ENCODE measurements around the gene EYS. TPM values are rescaled to one million over a fixed set of nuclear protein-coding genes. Genes with fewer than 3 reads are reported as not detected.

Gene EYS
- total and polyA plus RNA-seq, 2 of the 8 experiments (the other 6 are each of a cell fraction or from before 2014, with no cell fraction given) = 0.05 to 0.13 TPM

- TF ChIP-seq CHD7 (IDR thresholded peaks at IDR 0.05; ENCODE audit: insufficient replicate concordance, low read length) (no peak), PHF8 (conservative IDR thresholded peaks at IDR 0.05; ENCODE audit: low read depth, low read length) (no peak), HDAC6 (IDR thresholded peaks at IDR 0.05; ENCODE audit: low read depth, low read length) (no peak), BCL11A (IDR thresholded peaks at IDR 0.05; ENCODE audit: low read depth in 2 of 2, low read length in 2 of 2) (no peak), BACH1 (IDR thresholded peaks at IDR 0.05; ENCODE audit: low read length) (no peak), TAF7 (optimal IDR thresholded peaks at IDR 0.05; ENCODE audit: borderline replicate concordance, low read depth, low read length) (no peak), POLR2AphosphoS5 (IDR thresholded peaks at IDR 0.05; ENCODE audit: low read depth, low read length) (no peak), E2F6 (IDR thresholded peaks at IDR 0.05) (no peak), CHD1 (IDR thresholded peaks at IDR 0.05; ENCODE audit: low read depth, low read length) (no peak), EGR1 (IDR thresholded peaks at IDR 0.05; ENCODE audit: borderline replicate concordance, low read depth, low read length) (no peak), NRF1 (IDR thresholded peaks at IDR 0.05; ENCODE audit: low read depth, low read length) (no peak)
Observed at GRCh38 chr6:64145658-64146057, 1561.4 kb downstream of the EYS start (continued).

Measured in H1 (cell line).